LNCaP clone FGC (cell line): ENCODE results near the gene CDH11.

Experiments
- DNase-seq: peaks from one replicate; pipeline ENCODE4 v3.0.0-alpha.2; 2011; ENCODE audit warnings: low read depth
- H3K4me3 ChIP-seq: 2 replicates; pipeline ENCODE4 v1.5.1; 2011; ENCODE audit warnings: mild to moderate bottlenecking, low read depth, low read length, control low read depth
- TF ChIP-seq, protein P1 (sequence below): IDR thresholded peaks from 2 replicates; pipeline ENCODE4 v1.5.1; 2012; ENCODE audit warnings: mild to moderate bottlenecking; ENCODE audit not compliant: control insufficient read depth, insufficient read depth; ENCODE audit errors: extremely low read depth

The CDH11 gene

DNA sequence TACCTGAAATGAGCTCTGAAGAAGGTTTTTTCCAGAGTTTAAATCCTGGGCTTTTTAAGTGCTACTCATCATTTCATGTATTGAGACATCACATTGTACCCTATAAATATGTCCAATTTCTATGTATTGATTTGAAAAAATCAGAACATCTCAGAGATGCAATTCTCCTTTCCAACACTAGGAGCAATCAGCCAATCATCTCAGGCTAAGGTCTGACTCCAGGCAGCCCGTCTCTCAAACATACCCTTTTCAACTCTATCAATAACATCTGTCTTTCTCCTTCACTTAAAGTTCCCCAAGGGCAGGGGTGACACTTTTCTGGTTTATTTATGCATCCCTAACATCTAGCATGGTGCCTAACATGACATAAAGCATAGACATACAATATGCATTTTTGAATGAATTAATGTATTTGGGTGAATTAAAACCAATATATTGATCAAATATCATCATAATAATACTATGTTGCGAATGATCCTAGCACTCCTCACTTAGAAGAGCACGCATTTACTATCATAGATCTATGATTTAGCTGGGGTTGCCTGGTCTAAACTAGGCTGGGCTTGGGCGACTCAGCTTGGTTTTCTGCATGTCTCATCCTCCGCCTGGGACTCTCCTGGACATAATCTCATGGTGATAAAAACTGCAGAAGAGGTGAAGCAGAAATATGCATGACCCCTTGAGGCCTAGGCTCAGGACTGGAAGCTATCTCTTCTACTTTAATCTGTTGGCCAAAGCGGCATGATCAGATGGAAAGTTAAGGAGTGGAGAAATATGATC, 5.2 kb upstream of the CDH11 start:
- DNase-seq = no peak
- TF ChIP-seq, protein P1, sequence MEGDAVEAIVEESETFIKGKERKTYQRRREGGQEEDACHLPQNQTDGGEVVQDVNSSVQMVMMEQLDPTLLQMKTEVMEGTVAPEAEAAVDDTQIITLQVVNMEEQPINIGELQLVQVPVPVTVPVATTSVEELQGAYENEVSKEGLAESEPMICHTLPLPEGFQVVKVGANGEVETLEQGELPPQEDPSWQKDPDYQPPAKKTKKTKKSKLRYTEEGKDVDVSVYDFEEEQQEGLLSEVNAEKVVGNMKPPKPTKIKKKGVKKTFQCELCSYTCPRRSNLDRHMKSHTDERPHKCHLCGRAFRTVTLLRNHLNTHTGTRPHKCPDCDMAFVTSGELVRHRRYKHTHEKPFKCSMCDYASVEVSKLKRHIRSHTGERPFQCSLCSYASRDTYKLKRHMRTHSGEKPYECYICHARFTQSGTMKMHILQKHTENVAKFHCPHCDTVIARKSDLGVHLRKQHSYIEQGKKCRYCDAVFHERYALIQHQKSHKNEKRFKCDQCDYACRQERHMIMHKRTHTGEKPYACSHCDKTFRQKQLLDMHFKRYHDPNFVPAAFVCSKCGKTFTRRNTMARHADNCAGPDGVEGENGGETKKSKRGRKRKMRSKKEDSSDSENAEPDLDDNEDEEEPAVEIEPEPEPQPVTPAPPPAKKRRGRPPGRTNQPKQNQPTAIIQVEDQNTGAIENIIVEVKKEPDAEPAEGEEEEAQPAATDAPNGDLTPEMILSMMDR = peak; percentile 28
- no peak overlapping the region for H3K4me3 ChIP-seq

DNA sequence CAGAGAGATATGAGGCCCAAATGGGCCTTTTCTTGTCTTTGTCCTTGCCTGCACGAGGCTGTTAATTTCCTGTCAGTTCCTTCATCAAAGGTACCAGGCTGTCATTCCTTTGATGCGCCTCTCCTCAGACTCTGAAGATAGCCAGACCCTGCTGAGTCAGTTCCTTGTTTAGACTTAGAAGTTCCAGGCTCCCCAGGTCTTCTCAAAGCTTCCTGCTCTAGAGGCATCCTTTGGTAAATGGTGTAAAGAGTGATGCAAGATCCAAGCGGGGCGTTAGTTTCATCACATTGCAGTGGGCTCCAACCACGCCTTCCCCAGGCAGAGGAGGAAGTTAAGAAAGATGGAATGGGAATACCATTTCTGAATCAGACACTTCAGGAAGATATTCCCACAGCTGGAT, 4.0 kb upstream of the CDH11 start:
- no peak overlapping the region for H3K4me3 ChIP-seq
- TF ChIP-seq, protein P1 = no peak
- no peak for DNase-seq

DNA sequence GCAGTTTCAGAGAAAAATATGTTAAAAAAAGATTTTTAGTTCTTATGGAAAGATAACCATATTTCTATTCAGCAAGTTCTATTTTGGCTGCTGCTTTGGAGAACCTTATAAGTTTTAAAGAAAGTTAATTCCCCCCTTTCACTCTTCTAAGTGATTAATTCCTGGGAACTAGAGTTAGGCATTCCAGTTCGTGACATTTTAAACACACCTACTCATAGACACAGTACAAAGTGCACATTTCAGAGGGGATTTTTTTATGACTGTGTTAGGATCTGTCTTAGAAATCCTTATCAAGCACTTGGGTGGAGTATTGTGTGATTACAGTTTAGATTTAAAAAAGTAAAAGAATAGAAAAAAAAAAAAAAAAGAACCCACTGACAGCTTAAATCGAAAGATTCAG, 3.5 kb upstream of the CDH11 start:
- TF ChIP-seq, protein P1 = no peak
- no peak overlapping the region for H3K4me3 ChIP-seq

DNA sequence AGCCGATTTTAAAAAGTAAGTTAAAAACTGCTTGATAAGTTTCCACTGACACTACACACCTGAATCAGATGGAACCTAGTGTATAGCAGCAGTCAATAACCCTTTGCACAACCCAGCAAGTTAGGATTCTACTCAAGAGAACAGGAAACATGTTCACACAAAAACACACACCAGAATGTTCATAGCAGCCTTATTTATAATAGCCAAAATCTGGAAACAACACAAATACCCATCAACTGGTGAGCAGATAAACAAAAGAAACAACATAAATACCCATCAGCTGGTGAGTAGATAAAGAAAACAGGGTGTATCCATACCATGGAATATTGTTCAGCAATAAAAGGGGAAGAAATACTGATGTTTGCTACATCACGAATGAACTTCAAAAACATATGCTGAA, 2.7 kb upstream of the CDH11 start:
- TF ChIP-seq, protein P1 = no peak
- DNase-seq = no peak
- no peak overlapping the region for H3K4me3 ChIP-seq

More for the DNA sequence above, 3.5 kb upstream of the CDH11 start:
- no peak for DNase-seq

DNA sequence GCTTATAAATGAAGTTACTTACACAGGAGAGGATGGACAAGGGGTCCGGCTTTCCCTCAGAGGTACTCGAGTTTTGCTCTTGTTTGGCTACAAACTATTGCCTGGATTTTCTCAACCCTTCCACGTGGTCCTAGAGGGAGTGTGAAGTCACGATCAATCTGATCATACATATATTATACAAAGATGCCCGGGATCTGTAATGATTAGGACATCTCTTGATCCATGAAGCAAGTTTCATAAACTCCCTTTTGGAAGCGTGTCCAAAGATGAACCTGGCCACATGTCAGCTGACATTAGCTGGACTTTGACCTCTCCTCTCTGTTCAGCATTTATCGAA, 2.3 kb upstream of the CDH11 start:
- H3K4me3 ChIP-seq = no peak overlapping the region
- TF ChIP-seq, protein P1 = no peak
- DNase-seq = no peak

DNA sequence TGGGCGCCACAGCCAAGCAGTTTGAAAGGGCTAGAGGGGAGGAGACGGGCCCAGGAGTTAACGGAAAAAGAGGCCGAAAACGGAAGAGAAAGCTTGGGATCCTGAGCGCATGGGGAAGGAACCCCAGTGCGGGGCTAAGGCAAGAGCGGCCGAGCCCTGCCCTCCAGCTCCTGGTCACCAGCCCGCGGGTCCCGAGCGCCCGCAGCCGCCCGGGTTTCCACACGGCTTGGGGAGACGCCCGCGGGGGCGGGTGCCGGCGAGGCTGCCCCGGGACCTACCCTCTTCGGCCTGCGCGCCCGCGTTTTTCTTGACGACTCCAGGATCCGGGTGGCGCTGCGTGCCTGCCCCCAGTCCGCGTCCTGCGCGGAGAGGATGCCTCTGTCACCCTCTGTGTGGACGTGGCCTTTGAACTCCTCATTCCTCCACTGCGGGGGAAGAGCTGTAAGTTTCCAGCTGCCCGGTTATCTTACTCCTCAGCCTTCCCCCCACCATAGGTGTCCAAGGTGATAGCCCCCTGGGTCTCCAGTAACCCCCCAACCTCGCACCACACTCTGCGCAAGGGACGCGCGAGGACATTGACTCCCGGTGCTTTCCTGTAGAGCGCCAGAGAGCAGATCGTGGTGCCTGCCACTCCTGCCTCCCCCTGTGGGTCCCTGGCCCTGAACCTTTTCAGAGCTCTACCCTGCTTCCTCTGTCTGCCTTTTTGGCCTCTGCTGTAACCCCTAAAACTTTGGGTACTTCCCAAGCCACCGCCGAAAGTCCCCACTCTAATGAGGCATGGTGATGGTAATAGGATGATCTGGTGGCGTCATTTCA, 1.7 kb upstream of the CDH11 start:
- H3K4me3 ChIP-seq = no peak overlapping the region
- TF ChIP-seq, protein P1 = no peak
- DNase-seq = no peak
